IPS DF 4.7 (cell line): ENCODE data around the gene POLR3F.
A peak's percentile ranks its signal among the peaks of the same experiment; 100 is the strongest.
"Not testable (repeated sequence)": the region's sequence is repeated elsewhere in the genome, so short reads cannot be mapped to it uniquely, and the experiment has no call there.

Experiments
- DNase-seq: peaks from one replicate; pipeline ENCODE4 v3.0.0-alpha.2; 2013; ENCODE audit warnings: low spot score; ENCODE audit errors: extremely low read depth

POLR3F gene

DNA sequence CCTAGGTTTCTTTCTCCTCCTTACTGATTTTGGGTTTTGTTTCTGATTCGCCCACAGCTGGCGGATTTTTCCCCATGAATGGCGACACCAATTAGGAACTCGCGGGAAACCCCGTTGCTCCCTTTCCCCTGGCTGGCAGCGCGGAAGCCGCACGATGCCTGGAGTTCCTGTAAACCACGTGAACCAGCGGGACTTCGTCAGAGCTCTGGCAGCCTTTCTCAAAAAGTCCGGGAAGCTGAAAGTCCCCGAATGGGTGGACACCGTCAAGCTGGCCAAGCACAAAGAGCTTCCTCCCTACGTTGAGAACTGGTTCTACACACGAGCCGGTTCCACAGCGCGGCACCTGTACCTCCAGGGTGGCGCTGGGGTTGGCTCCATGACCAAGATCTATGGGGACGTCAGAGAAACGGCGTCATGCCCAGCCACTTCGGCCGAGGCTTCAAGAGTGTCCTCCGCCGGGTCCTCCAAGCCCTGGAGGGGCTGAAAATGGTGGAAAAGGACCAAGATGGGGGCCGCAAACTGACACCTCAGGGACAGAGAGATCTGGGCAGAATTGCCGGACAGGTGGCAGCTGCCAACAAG is 37.4 kb downstream of the POLR3F start:
- DNase-seq = no peak

DNA sequence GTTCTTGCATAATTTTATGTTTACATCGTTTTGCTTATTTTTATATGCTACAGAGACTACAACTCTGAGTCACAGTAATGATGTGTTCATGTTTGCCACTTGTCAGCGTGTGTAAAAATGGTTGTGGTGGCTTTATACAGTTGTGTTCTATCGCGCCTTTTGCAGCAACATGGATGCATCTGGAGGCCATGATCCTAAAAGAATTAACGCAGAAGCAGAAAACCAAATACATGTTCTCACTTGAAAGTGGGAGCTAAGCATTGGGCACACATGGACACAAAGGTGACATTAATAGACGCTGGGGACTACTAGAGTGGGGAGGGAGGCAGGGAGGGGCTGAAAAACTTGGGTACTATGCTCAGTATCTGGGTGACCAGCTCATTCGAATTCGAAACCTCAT is 39.6 kb downstream of the POLR3F start:
- DNase-seq = no peak

DNA sequence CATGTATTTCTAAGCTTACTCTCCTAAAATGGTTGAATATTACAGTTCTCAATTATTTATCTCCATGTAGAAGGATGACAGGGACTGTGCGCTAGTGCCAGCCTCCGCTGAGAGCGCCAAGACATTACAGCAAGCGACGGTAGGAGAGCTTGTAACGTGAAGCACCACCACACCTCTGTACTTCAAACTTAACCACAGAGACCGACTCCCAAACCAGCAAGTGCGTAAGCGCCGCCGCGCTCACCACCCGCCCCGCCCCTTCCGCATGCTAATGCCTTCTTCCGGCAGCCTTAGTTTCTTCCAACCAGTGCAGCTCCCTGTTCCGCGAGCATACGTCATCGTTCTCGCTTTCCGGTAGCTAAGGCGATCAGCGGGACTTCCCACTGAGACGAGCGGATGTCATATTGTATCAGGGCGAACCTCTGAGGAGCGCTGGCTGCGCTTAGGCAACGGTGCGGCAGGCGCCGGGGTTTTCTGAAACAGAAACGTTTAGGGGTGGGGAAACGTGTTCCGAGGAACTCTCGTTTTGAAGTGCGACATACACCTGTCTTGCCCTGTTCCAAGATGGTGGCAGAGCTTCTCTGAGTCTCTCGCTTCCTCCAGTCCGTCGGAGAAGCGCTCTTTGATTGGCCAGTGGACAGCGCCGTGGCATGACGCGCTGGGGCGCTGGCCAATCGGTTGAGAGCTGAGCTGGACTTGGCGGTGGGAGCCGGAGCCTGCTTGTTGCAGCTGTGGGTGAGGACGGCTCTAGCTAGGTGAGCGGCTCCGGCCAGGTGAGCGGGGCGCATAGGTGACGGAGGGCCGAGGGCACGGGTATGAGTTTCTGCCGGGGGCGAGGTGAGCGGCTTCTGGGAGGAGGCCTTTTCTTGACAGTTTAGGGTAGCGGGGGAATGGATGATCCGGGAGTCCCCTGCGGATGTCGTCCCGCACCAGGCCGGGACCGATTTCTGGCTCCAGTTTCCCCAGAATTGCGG is 40.3 kb downstream of the POLR3F start, which contains the start of gene SEC23B:
SEC23B (plus strand) TSS at position 723 of the 974 bp plus-strand sequence. CDS start 2,896 bp downstream, outside the sequence.
- peak; percentile 95 for DNase-seq

DNA sequence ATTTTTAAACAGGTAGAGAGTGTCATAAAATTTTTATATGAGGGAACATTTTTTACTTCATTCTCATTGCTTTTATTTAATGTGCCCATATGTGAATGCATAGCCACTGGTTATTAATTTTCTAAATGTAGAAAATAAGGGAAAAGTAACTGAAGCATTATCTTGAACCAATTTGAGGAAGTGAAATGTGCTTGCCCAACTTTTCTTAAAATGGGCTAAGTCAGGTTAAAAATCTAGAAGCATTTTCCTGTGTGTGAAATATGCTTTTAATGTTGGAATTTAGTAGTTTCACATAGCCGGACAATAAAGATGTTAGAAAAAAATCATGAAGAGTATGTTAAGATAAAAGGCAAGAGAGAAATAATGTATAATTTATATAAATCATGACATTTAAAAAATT is 44.4 kb downstream of the POLR3F start:
- no peak for DNase-seq

DNA sequence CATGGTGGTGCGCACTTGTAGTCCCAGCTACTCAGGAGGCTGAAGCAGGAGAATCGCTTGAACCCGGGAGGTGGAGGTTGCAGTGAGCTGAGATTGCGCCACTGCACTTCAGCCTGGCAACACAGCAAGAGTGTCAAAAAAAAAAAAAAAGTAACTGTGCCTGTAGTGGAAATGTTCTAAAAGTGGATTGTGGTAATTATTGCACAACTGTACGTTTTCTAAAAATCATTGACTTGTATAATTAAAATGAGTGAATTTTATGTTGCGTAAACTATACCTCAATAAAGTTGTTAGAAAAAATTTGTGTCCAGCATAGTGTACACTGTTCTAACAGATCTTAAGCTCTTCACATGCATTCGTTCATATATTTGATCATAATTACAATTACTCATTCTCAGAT is 46.0 kb downstream of the POLR3F start:
- no peak for DNase-seq

DNA sequence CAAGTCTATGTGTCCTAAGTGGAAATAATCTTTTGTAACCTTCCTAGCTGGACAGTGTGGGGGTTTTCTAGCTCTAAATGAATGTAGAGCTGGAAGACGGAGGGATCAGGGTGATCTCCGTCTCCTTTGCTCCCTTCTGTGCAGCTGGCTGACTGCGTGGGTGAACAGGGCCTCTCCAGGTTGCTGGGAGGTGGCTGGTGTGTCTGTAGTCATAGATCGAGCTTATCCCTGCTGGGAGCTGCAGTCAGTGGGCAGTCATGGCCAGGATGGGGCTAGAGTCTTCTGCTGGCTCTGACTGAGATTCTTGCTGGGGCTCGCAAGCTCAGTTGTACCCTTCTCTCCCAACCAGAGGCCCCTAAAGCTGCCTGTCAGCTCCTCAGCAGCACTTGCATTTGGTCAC is 46.9 kb downstream of the POLR3F start:
- no peak for DNase-seq

DNA sequence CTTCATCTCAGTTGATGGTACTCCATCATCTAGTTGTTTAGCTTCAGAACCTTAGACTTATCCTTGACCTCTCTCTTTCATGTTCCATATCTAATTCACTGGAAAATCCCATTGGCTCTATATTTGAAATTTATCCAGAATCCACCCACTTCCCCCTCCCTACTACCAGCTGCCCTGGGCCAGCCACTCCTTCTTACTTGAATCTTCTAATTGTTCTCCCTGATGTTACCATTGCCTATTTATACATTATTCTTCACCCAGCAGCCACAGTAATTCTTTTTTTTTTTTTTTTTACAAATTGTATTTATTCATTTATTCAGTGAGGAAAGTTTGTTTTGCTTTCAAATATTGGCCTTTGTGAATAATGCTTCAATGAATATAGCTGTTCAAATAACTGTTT is 48.8 kb downstream of the POLR3F start:
- no peak for DNase-seq

DNA sequence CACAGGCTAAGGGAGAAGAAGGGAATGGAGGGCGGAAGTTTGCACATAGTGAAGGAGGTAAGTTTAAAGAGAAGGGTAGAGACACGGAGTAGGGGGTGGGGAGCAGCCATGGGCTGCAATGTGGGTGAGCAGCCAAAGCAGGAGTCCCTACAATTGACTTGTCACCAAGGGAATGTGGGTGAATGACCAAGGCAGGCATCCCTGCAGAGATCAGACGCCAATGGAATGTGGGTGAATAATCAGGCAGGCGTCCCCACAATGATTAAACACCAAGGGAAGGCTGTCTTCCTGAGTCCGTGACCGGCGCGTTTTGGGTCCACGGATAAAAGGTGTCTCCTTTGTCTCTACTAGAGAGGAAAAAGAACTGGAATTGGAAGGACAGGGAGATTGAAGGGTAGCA is 54.9 kb downstream of the POLR3F start:
- DNase-seq = not testable (repeated sequence)

DNA sequence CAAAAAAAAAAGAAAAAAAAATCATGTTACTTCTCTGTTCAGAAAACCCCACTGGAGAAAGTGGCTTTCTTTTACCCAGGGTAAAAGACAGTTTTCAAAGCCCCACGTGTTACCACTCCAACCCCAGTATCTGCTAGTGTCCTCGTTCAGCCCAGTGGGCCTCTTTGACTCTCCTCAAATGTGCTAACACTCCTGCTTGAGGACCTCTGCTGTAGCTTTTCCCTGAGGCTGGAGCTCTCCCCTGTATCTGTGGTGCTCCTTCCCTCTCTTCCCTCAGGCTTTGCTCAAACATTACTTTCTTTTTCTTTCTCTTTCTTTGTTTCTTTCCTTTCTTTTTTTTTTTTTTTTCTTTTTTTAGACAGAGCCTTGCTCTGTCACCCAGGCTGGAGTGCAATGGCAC is 55.9 kb downstream of the POLR3F start:
- DNase-seq = no peak

DNA sequence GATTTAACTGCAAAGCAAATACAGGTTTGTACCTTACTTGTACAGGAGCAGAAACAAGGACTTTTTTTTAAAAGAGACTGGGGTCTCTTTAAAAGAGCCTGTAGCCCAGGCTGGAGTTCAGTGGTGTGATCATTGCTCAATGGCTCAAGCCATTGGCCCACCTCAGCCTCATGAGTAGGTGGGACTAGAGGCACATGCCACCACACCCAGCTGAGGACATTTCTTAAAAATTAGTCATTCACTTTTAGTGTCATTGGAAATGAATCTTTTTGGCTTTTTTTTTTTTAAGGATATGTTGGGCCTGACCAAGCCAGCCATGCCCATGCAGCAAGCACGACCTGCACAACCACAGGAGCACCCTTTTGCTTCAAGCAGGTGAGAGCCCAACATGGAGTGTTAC is 57.5 kb downstream of the POLR3F start:
- DNase-seq = no peak

DNA sequence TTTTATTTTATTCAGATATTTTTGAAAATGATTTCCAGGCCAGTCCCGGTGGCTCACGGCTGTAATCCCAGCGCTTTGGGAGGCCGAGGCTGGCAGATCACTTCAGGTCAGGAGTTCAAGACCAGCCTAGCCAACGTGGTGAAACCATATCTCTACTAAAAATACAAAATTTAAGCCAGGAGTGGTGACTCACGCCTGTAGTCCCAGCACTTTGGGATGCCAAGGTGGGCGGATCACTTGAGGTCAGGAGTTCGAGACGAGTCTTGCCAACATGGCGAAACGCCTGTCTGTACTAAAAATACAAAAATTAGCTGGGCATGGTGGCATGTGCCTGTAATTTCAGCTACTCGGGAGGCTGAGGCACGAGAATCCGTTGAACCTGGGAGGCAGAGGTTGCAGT is 59.6 kb downstream of the POLR3F start:
- DNase-seq = not testable (repeated sequence)

DNA sequence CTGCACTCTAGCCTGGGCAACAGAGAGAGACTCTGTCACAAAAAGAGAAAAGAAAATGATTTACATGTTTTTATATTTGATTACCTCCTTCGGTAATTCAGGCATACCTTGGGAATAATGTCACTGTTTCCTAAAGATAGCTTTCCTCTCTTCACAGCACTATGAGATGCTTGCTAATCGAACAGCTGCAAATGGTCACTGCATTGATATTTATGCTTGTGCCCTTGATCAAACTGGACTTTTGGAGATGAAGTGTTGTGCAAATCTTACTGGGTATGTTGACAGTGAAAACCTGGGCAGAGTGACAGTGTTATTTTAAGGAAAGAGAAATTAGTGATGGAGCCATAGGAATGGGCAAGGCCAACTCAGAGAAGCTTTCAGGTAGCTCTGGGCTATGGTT is 60.1 kb downstream of the POLR3F start:
- DNase-seq = no peak

DNA sequence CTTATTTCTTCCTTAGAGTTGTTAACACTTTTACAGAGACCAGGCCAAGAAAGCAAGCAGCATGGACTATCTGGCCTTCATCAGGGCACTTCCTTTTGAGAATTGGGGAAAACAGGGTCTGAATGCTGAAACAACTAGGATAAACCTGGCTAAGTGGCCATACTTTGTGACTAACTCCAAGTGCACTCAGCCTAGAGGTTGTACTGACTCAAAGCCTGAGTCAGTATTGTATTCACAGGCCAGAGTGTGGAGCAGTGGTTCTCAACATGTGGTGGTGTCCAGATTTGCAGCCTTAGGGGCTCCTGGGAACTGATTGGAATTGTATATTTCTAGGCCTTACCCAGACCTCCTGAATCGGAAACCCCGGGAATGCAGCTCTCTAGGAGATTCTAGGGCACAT is 60.6 kb downstream of the POLR3F start:
- DNase-seq = no peak

DNA sequence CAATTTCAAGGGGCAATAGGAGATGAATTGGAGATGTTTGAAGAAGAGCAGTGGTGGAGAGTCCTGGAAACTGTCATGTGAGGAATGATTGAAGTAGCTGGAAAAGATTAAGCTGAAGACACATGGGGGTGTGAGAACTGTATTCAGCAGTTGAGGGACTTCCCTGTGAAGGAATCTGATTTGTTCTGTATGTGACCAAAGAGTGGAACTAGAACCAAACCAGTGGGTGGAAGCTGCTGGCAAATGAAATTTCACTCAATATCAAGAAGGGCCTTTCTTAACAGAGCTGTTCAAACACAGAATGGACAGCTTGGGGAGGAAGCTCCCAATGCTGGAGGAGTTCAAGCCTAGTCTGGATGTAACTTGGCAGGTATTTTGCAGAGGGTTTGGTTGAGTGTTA is 61.9 kb downstream of the POLR3F start:
- no peak for DNase-seq

DNA sequence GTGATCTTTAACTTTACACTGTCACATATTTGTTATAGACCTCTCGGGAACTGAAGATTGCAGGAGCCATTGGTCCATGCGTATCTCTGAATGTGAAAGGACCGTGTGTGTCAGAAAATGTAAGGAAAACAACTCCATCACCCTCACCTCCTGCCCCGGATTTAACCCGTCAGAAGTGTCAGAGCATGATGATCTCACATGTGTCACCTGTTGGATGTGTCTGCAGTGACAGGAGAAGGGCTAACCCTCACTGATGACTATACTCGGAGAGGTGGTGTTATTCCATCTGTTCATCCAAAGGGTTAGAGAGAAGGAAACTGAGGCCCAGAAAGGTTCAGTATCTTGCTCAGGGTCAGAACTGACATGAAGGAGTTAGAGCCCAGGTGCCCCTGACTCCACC is 65.4 kb downstream of the POLR3F start:
- no peak for DNase-seq

DNA sequence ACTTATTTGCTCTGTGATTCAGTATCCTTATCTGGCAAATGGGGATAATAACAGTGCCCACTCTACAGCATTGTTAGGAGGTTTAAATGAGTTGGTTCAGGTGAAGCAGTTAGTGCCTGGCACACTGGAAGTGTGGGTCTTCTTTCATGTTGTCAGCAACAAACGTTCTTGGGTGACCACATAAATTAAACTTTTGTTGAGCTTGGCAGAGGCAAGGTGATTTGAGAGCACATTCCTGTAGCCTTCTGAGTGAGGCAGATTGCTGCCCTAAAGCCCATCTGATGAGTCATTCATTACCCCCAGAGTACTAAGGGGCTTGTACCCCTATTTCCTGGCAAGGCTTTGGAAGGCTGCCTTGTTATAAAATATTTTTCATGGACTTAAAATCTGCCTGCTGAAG is 66.3 kb downstream of the POLR3F start:
- DNase-seq = no peak

DNA sequence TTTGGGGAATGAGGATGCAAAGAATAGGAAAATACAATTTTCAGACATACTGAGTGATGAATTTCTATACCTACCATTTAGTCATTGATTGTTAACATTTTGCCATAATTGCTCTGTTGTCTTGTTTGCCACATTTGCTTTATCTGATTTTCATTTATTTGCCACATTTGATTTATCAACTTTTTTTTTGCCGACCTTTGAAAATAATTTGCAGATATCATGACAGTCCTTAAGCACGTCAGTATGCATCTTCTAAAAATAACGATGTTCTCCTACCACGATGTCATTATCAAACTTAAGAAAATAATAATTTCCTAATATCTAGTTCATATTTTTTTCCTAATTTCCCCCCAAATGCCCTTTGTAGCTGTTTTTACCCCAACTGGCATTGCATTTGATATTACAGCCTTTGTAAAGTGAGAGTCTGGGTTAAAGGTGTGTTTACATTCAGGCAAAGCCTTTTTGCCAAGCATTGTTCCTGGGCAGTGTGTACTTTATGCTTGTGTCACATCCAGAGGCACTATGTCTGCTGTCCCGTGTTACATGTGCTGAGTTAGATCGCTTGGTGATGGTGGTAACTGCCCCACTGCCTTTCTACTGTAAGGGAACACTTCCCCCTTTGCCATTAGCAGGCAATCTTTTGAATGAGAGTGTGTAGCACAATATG is 66.9 kb downstream of the POLR3F start:
- DNase-seq = no peak
